Right atrium auricular region (tissue), 2 donors: ENCODE data around the gene NAPG. TPM values are rescaled to one million over a fixed set of nuclear protein-coding genes. Genes with fewer than 3 reads are reported as not detected.
"Not testable (repeated sequence)": the region's sequence is repeated elsewhere in the genome, so short reads cannot be mapped to it uniquely, and the experiment has no call there.

Experiments used
- DNase-seq: peaks from one replicate; pipeline ENCODE4 v3.0.0-alpha.2; 2019; ENCODE audit warnings: low spot score
- H3K27ac ChIP-seq, 2 donors: fragments of 200-600 bp; sonication (generic); 1 replicate in 1 of 2; 2 replicates in 1 of 2; pipeline ENCODE4 v1.5.1; 2016 to 2019
- H3K27me3 ChIP-seq, 2 donors: fragments of 200-600 bp; sonication (generic); one replicate each; pipeline versions ENCODE4 v1.5.1 to v1.6.0; 2017 to 2019
- H3K36me3 ChIP-seq: fragments of 200-600 bp; sonication (generic); one replicate; pipeline ENCODE4 v1.5.1; 2016
- H3K4me1 ChIP-seq, 2 donors: fragments of 200-600 bp; sonication (generic); one replicate each; pipeline versions ENCODE4 v1.5.1 to v1.6.0; 2017 to 2019
- H3K4me3 ChIP-seq, 2 donors: fragments of 200-600 bp; sonication (generic); 1 replicate in 1 of 2; 2 replicates in 1 of 2; pipeline ENCODE4 v1.5.1; 2017 to 2019; ENCODE audit warnings: mild to moderate bottlenecking in 1 of 2, moderate library complexity in 1 of 2
- H3K9me3 ChIP-seq, 2 donors: fragments of 200-600 bp; sonication (generic); one replicate each; pipeline ENCODE4 v1.5.1; 2019
- CTCF ChIP-seq, 2 donors: fragments of 200-600 bp; sonication (generic); IDR thresholded peaks; one replicate each; pipeline ENCODE4 v1.5.1; 2019; ENCODE audit warnings: antibody characterized with exemption in 2 of 2
- total RNA-seq, 2 donors: library from RNA; depleted of rRNA; stranded (reverse); fragments of >200 nt; gene quantifications; one replicate each; pipeline ENCODE4 v1.1.0, GENCODE V29; 2016

Gene NAPG
- total RNA-seq, 2 donors from 2014 or later = 39.0 to 43.5 TPM

- Histone ChIP-seq H3K4me3 (no peak overlapping the region), H3K4me1 (no peaks in the 10 kb centered on the region), H3K27ac (no peak overlapping the region), H3K36me3 (no peaks in the 10 kb centered on the region), H3K27me3 (no peaks in the 10 kb centered on the region), H3K9me3 (no peaks in the 10 kb centered on the region)
- DNase-seq = no peak
- TF ChIP-seq CTCF (IDR thresholded peaks at IDR 0.05) = no peak
These were observed 53.4 kb downstream of the NAPG start for GRCh38 chr18:10579079-10579867.

GRCh38 chr18:10580215-10580614 lies 54.4 kb downstream of the NAPG start:
- Histone ChIP-seq H3K4me1 (no peaks in the 10 kb centered on the region), H3K27me3 (no peaks in the 10 kb centered on the region), H3K36me3 (no peaks in the 10 kb centered on the region), H3K27ac (no peak overlapping the region), H3K9me3 (no peaks in the 10 kb centered on the region), H3K4me3 (no peak overlapping the region)
- TF ChIP-seq CTCF (IDR thresholded peaks at IDR 0.05) = no peak
- DNase-seq = no peak

- Histone ChIP-seq H3K27ac (no peak overlapping the region), H3K27me3 (no peaks in the 10 kb centered on the region), H3K4me1 (no peaks in the 10 kb centered on the region), H3K9me3 (no peaks in the 10 kb centered on the region), H3K36me3 (no peaks in the 10 kb centered on the region), H3K4me3 (no peak overlapping the region)
- DNase-seq = no peak
- TF ChIP-seq CTCF (IDR thresholded peaks at IDR 0.05) = no peak
These were observed 59.4 kb downstream of the NAPG start for GRCh38 chr18:10585260-10585659.

GRCh38 chr18:10588975-10589374 lies 63.1 kb downstream of the NAPG start:
- H3K27me3 ChIP-seq = no peaks in the 10 kb centered on the region
- H3K4me3 ChIP-seq = no peak overlapping the region
- no peaks in the 10 kb centered on the region for H3K4me1 ChIP-seq
- no peak overlapping the region for H3K27ac ChIP-seq
- TF ChIP-seq CTCF (IDR thresholded peaks at IDR 0.05) = no peak
- DNase-seq = no peak
- H3K9me3 ChIP-seq = no peaks in the 10 kb centered on the region
- H3K36me3 ChIP-seq = no peaks in the 10 kb centered on the region

- no peaks in the 10 kb centered on the region for H3K4me1 ChIP-seq
- no peaks in the 10 kb centered on the region for H3K9me3 ChIP-seq
- H3K27ac ChIP-seq = no peak overlapping the region
- H3K27me3 ChIP-seq = no peaks in the 10 kb centered on the region
- no peaks in the 10 kb centered on the region for H3K36me3 ChIP-seq
- no peak for TF ChIP-seq CTCF (IDR thresholded peaks at IDR 0.05)
- no peak for DNase-seq
- no peak overlapping the region for H3K4me3 ChIP-seq
These were observed 64.6 kb downstream of the NAPG start for GRCh38 chr18:10590412-10590811.

GRCh38 chr18:10591896-10592295 lies 66.1 kb downstream of the NAPG start:
- Histone ChIP-seq H3K4me1 (no peaks in the 10 kb centered on the region), H3K27me3 (no peaks in the 10 kb centered on the region), H3K36me3 (no peaks in the 10 kb centered on the region), H3K4me3 (no peak overlapping the region), H3K9me3 (no peaks in the 10 kb centered on the region), H3K27ac (no peak overlapping the region)
- DNase-seq = no peak
- no peak for TF ChIP-seq CTCF (IDR thresholded peaks at IDR 0.05)

GRCh38 chr18:10593366-10594022 lies 67.7 kb downstream of the NAPG start:
- not testable (repeated sequence) for H3K36me3 ChIP-seq, H3K27me3 ChIP-seq, H3K27ac ChIP-seq, H3K4me1 ChIP-seq, DNase-seq, H3K4me3 ChIP-seq, H3K9me3 ChIP-seq

GRCh38 chr18:10595917-10596316 lies 70.1 kb downstream of the NAPG start:
- DNase-seq, H3K4me1 ChIP-seq, H3K27ac ChIP-seq, H3K27me3 ChIP-seq, H3K36me3 ChIP-seq, H3K4me3 ChIP-seq, H3K9me3 ChIP-seq: not testable (repeated sequence)
